Measurements from ENCODE around the gene CPA4.

CPA4 gene

DNA sequence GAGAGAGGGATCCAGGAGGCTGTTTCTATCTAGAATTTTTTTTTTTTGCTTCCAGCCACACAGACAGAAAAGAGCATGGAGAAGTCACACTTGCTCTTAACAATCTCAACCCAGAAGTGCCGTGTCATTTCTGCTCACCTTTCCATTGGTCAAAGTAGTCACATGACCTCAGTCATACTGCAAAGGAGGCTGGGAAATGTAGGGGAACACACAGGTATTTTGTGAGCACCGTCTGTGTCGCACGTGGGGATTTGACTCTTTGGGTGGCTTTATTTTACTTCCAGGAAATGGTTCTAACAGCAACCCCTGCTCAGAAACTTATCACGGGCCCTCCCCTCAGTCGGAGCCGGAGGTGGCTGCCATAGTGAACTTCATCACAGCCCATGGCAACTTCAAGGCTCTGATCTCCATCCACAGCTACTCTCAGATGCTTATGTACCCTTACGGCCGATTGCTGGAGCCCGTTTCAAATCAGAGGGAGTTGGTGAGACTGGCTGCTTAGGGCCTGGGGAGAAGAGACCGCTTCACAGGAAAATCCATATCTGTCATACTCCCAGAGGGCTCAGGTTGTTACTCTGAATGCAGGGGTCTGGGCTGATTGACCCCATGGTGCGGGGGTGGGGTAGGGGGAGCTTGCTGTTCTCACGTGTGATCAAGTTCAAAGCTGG, 74.3 kb downstream of the CPA4 start:
- DNase-seq, result peak; percentile 40

DNA sequence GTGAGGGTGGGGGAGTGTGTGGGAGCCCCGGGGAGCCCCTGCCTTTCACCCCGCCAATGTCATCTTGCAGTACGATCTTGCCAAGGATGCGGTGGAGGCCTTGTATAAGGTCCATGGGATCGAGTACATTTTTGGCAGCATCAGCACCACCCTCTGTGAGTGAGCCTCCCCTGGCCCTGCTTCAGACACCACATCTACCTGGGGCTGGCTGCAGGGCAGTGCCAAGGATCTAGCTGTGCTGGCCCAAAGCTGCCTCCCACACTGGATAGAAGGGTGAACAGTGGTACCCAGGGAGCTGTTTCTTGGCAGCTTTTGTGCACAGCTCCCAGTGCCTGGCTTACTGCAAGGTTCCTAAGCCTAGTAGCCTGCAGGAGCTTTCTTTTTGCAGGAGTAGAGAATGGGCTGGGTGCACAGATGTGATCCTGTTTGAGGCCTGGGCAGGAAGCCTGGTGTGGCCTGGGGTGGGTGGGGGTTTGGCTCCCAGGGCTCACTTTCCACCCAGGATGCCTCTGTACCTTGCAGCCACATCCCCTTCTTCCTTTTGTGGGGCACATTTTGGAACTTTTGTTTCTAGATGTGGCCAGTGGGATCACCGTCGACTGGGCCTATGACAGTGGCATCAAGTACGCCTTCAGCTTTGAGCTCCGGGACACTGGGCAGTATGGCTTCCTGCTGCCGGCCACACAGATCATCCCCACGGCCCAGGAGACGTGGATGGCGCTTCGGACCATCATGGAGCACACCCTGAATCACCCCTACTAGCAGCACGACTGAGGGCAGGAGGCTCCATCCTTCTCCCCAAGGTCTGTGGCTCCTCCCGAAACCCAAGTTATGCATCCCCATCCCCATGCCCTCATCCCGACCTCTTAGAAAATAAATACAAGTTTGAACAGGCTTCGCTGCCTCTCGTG, 75.1 kb downstream of the CPA4 start:
- no peak for DNase-seq

DNA sequence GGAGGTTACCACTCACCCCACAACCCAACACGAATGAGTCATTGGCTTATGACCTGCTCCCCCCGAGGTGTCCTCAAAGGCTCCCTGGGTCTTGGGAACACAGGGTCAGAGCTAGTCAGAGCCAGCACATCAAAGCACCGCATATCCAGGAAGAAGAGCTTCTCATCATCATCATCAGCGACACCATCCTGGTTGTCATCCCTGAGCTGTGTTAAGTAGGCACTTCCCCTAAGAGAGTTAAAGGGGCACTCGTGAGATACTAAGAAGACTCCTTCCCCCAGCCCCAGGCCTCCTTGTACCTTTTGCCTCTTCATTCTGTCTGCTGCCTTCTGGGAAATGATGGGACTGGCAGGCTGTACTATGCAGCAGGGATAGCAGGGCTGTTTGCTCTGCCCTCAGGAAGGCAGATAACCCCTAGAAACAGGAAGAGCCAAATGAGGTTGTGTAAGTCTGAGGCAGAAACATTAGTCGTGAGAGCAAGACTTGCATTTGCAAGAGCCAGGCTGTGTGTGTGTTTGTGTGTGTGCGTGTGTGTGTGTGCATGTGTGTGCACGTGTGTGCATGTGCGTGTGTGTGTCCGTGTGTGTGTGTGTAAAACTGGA, 76.2 kb downstream of the CPA4 start:
- DNase-seq, result peak; percentile 47

DNA sequence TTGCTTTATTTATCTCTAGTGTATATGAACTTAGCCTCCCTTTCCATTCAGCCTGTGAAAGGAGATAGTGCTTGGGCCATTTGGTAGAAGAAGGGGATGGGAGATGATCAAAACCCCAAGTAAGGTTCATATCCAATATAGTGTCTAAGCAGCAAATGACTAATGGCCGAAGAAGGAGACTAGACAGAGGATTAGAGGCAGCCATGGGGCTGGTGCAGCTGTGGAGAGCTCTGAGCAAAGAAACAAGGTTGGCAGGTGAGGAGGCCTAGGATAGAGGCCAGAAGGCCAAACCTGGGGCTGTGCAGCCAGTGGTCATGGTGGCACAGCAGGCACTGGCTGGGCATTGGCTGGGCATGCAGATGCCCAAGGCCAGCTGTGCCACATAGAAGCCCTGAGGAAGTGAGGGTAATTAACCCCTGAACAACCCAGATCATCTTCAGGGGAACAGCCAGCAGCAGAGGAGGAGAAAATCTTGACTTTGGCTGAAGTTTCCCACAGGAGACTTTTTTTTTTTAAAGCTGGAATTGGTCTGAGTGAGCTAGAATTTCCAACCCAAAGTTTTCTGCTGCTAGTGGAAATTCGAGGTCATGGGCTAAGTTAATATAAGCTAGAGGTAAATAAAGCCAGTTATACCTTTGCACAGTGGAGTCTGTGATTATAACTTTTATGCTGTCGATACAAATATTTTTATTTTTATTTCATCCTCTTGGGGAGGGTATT, 77.0 kb downstream of the CPA4 start:
- DNase-seq, result no peak

DNA sequence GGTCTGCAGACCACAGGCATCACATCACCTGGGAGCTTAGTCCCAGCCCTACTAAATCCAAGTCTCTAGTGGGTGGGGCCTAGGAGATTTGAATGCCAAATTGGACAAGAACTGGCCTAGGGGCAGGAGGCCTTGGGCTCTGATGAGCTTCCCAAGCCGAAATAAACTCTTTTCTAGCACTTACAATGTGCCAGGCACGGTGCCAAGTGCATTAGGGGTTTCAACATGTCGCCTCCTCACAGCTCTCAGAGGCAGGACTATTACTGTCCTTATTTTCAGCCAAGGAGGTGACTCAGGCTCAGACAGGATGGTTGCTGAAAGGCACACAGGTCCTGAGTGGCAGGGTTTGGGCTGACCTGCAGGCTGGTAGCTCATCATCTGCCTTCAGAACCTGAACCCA, 78.1 kb downstream of the CPA4 start:
- DNase-seq, result no peak

DNA sequence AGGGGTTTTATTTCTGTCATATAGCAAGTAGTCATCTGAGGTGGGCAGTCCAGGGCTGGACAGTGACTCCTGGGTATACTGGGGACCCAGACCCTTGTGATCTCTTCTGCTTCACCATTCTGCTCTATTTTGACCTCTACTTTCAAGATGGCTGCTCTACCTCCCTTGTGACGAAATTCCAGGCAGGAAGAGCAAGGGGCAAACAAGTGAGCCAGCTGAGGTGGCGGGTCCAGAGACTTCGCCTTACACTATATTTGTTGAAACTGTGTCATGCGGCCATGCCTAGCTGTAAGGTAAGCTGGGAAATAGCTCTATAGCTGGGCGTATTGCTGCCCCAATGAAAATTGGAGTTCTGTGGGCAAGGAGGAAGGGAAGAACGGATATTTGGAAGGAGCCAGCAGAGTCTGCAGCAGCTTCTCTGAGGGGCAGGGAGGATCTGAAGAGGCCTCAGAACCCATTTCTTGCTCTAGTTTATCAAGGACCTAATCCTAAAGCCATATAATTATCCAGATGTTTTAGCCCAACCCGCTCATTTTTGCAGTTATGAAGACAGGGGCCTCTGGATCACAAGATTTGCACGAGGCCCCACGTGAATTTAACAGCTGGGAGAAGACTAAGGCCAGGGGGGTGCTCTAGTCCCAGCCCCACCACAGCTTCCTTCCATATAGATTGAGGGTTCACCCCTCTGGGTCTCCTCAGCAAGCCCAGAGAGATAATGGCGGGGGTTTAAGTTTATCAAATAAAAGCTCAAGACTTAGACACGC, 79.6 kb downstream of the CPA4 start:
- no peak for DNase-seq

Measured in stimulated activated CD8-positive, alpha-beta memory T cell treated with anti-CD3 and anti-CD28 coated beads, Interleukin-4, amount 100 ng/mL, for 48 hours (primary cell).